Mucosa of descending colon (tissue), 3 donors: ENCODE data around the gene PTPRD. TPM values are rescaled to one million over a fixed set of nuclear protein-coding genes. Genes with fewer than 3 reads are reported as not detected.

Experiments
- ATAC-seq: fragments of 200-7000 bp; cut with Tn5 transposase; one replicate; pipeline ENCODE4 v1.9.1; 2020; ENCODE audit warnings: mild to moderate bottlenecking, moderate library complexity
- DNase-seq, 3 donors: peaks; one replicate each; pipeline ENCODE4 v3.0.0-alpha.2; 2020
- H3K36me3 ChIP-seq: fragments of 200-600 bp; one replicate; pipeline ENCODE4 v1.8.0; 2021; ENCODE audit warnings: low read depth, mild to moderate bottlenecking
- H3K4me1 ChIP-seq: fragments of 200-600 bp; one replicate; pipeline ENCODE4 v1.8.0; 2021; ENCODE audit warnings: low read depth, mild to moderate bottlenecking
- H3K4me3 ChIP-seq: fragments of 200-600 bp; one replicate; pipeline ENCODE4 v1.8.0; 2021; ENCODE audit warnings: mild to moderate bottlenecking
- H3K9me3 ChIP-seq: fragments of 200-600 bp; one replicate; pipeline ENCODE4 v1.8.0; 2021; ENCODE audit warnings: mild to moderate bottlenecking
- CTCF ChIP-seq: fragments of 200-600 bp; IDR thresholded peaks from one replicate; pipeline ENCODE4 v1.8.0; 2022; ENCODE audit warnings: antibody characterized with exemption, mild to moderate bottlenecking
- intact Hi-C, 2 donors: fragments of 100-400 bp; cut with DNase I in 1 of 2; cut with micrococcal nuclease in 1 of 2; formaldehyde crosslinking; loops; one replicate each; pipeline versions ENCODE4 v1.11.0 to v1.11.1; 2022; cut with DNase I, micrococcal nuclease
- total RNA-seq, 3 donors: library from RNA; stranded (reverse); fragmentation: NEBNext Ultra II Directional in 2 of 3; extraction: Animal tissue kit (Norgen Biotek cat#: 25700) in 2 of 3; gene quantifications; one replicate each; pipeline versions ENCODE4 v1.2.1 to v1.2.4, GENCODE V29; 2021 to 2023
- donor health status: DM: no; HTN: no; CAD: no; lungs with moderate emphysema.
- donor health status: DM: no; HTN: no; CAD: no.
- donor health status: DM: no; HTN: yes; CAD: no.

The PTPRD gene
- total RNA-seq, 3 donors from 2014 or later, result 52.7 to 128 (median 113) TPM

GRCh38 chr9:10268531-10269485 is 344.0 kb downstream of the PTPRD start:
- H3K9me3 ChIP-seq, result no peaks in the 10 kb centered on the region
- TF ChIP-seq CTCF, result no peak
- H3K36me3 ChIP-seq, result no peaks in the 10 kb centered on the region
- DNase-seq (peak in 1 of 3 donors; percentile 4), ATAC-seq (no peak)
- intact Hi-C loops, result no loop called here
- H3K4me3 ChIP-seq, result no peak overlapping the region
- no peaks in the 10 kb centered on the region for H3K4me1 ChIP-seq

- intact Hi-C loops, result no loop called here
- no peak for ATAC-seq
- no peaks in the 10 kb centered on the region for H3K9me3 ChIP-seq
These were observed 347.6 kb downstream of the PTPRD start for GRCh38 chr9:10265153-10265631.

GRCh38 chr9:10260501-10260900 is 352.3 kb downstream of the PTPRD start:
- Histone ChIP-seq H3K36me3 (no peaks in the 10 kb centered on the region), H3K4me1 (no peaks in the 10 kb centered on the region), H3K9me3 (no peaks in the 10 kb centered on the region), H3K4me3 (no peak overlapping the region)
- TF ChIP-seq CTCF, result no peak
- DNase-seq (no peak), ATAC-seq (no peak)
- intact Hi-C loops, result no loop called here

More at GRCh38 chr9:10265153-10265631, 347.6 kb downstream of the PTPRD start:
- Histone ChIP-seq H3K36me3 (no peaks in the 10 kb centered on the region), H3K4me3 (no peak overlapping the region), H3K4me1 (no peaks in the 10 kb centered on the region)
- TF ChIP-seq CTCF, result no peak
- DNase-seq, result no peak

- H3K4me1 ChIP-seq, result no peaks in the 10 kb centered on the region
- no peaks in the 10 kb centered on the region for H3K36me3 ChIP-seq
- no peak for ATAC-seq
- DNase-seq, result no peak
- intact Hi-C loops, result no loop called here
- H3K4me3 ChIP-seq, result no peak overlapping the region
- no peaks in the 10 kb centered on the region for H3K9me3 ChIP-seq
- no peak for TF ChIP-seq CTCF
These were observed 353.1 kb downstream of the PTPRD start for GRCh38 chr9:10259668-10260067.

- intact Hi-C loops, result no loop called here
- no peak overlapping the region for H3K4me3 ChIP-seq
- no peak for DNase-seq
- H3K36me3 ChIP-seq, result no peaks in the 10 kb centered on the region
- no peaks in the 10 kb centered on the region for H3K9me3 ChIP-seq
- no peaks in the 10 kb centered on the region for H3K4me1 ChIP-seq
- no peak for TF ChIP-seq CTCF
- ATAC-seq, result no peak
These were observed 357.0 kb downstream of the PTPRD start for GRCh38 chr9:10255758-10256157.
